H1 (cell line): ENCODE measurements around the gene ADK. TPM values are rescaled to one million over a fixed set of nuclear protein-coding genes. Genes with fewer than 3 reads are reported as not detected.

ENCODE experiments used
- CTCF ChIA-PET: fragments of 300-600 bp; sonication (Branson Sonifier 250); formaldehyde crosslinking; loops from one replicate; lab custom pipeline; 2021; ENCODE audit not compliant: partially characterized antibody; lab: Charles Lee
- POLR2A ChIA-PET: fragments of 300-600 bp; sonication (Branson Sonifier 250); formaldehyde crosslinking; loops from one replicate; lab custom pipeline; 2021; ENCODE audit warnings: inconsistent platforms; ENCODE audit not compliant: partially characterized antibody; lab: Charles Lee
- DNase-seq, 2 experiments: peaks; one replicate each; pipeline versions ENCODE4 v3.0.0 to v3.0.0-alpha.2; 2010 to 2022; ENCODE audit warnings: low spot score in 2 of 2, low read depth in 1 of 2, mixed read lengths in 1 of 2
- FAIRE-seq: peaks from 2 replicates; lab custom pipeline; 2011; peaks lifted over from hg19 to GRCh38; lab: Jason Lieb, UNC
- H2AFZ ChIP-seq: 2 replicates; pipeline ENCODE4 v1.8.1; 2012; ENCODE audit warnings: low read length, inconsistent platforms
- H2AK5ac ChIP-seq: 2 replicates; pipeline ENCODE4 v1.6.1; 2013; ENCODE audit warnings: low read depth, low read length
- H2BK120ac ChIP-seq: replicated peaks from 2 replicates; pipeline ENCODE3; 2013; ENCODE audit warnings: low read depth, low read length, inconsistent platforms
- H2BK12ac ChIP-seq: 2 replicates; pipeline ENCODE4 v1.6.1; 2013; ENCODE audit warnings: low read depth, low read length
- H2BK15ac ChIP-seq: 2 replicates; pipeline ENCODE4 v1.6.1; 2013; ENCODE audit warnings: low read length
- H2BK20ac ChIP-seq: 2 replicates; pipeline ENCODE4 v1.6.1; 2013; ENCODE audit warnings: low read length
- H2BK5ac ChIP-seq: 2 replicates; pipeline ENCODE4 v1.6.1; 2013; ENCODE audit warnings: low read depth, low read length
- H3K14ac ChIP-seq: 2 replicates; pipeline ENCODE4 v1.6.1; 2013; ENCODE audit warnings: inconsistent platforms; ENCODE audit not compliant: insufficient read length
- H3K18ac ChIP-seq: 2 replicates; pipeline ENCODE4 v1.6.1; 2013; ENCODE audit warnings: low read length; ENCODE audit errors: extremely low read depth
- H3K23ac ChIP-seq: 2 replicates; pipeline ENCODE4 v1.6.1; 2013; ENCODE audit warnings: inconsistent platforms; ENCODE audit not compliant: insufficient read length
- H3K23me2 ChIP-seq: 2 replicates; pipeline ENCODE4 v1.6.1; 2013; ENCODE audit warnings: low read depth, low read length
- H3K27ac ChIP-seq: 2 replicates; pipeline ENCODE4 v1.6.1; 2011; ENCODE audit warnings: low read depth, low read length, inconsistent platforms
- H3K27me3 ChIP-seq, 4 experiments: replicated peaks in 1 of 4; 1 replicate in 1 of 4; 2 replicates in 3 of 4; pipeline versions ENCODE4 v1.6.1 to v1.8.1; 2011 to 2013; ENCODE audit warnings: low read length in 3 of 4, mild to moderate bottlenecking in 3 of 4, inconsistent platforms in 2 of 4, mixed read lengths in 2 of 4, moderate library complexity in 1 of 4; ENCODE audit not compliant: control insufficient read depth in 3 of 4, insufficient read depth in 3 of 4; ENCODE audit errors: extremely low read depth in 1 of 4
- H3K36me3 ChIP-seq, 4 experiments: 2 replicates each; pipeline versions ENCODE4 v1.6.1 to v1.8.1; 2011 to 2013; ENCODE audit warnings: mild to moderate bottlenecking in 4 of 4, low read length in 3 of 4, moderate library complexity in 2 of 4, control low read depth in 1 of 4, inconsistent platforms in 1 of 4; ENCODE audit not compliant: insufficient read depth in 4 of 4, control insufficient read depth in 2 of 4
- H3K4ac ChIP-seq: replicated peaks from 2 replicates; pipeline ENCODE3; 2013; ENCODE audit warnings: low read length, low read depth, mixed read lengths, inconsistent platforms; ENCODE audit not compliant: insufficient read length
- H3K4me1 ChIP-seq, 4 experiments: replicated peaks in 1 of 4; 1 replicate in 1 of 4; 2 replicates in 3 of 4; pipeline versions ENCODE4 v1.6.1 to v1.8.1; 2011 to 2013; ENCODE audit warnings: low read length in 3 of 4, inconsistent platforms in 2 of 4, mixed read lengths in 1 of 4; ENCODE audit not compliant: insufficient read depth in 4 of 4, control insufficient read depth in 3 of 4
- H3K4me2 ChIP-seq, 2 experiments: 2 replicates each; pipeline versions ENCODE4 v1.6.1 to v1.8.1; 2011 to 2013; ENCODE audit warnings: low read depth in 2 of 2, low read length in 2 of 2, control low read depth in 1 of 2, inconsistent platforms in 1 of 2, mild to moderate bottlenecking in 1 of 2; ENCODE audit not compliant: insufficient read depth in 1 of 2
- H3K4me3 ChIP-seq, 4 experiments: fragments of 200-600, 300-600 bp in 1 of 4; sonication (generic), shearing (Covaris generic), sonication (Bioruptor Twin) in 1 of 4; 2 replicates each; pipeline versions ENCODE4 v1.5.1 to v1.8.1; 2011 to 2016; ENCODE audit warnings: low read length in 4 of 4, low read depth in 3 of 4, control low read depth in 2 of 4, inconsistent platforms in 2 of 4, mild to moderate bottlenecking in 2 of 4, mixed read lengths in 1 of 4, moderate library complexity in 1 of 4; ENCODE audit not compliant: insufficient read depth in 2 of 4; ENCODE audit errors: extremely low read depth in 1 of 4
- H3K56ac ChIP-seq: replicated peaks from 2 replicates; pipeline ENCODE3; 2013; ENCODE audit warnings: low read depth, mild to moderate bottlenecking, mixed read lengths, low read length, inconsistent platforms; ENCODE audit not compliant: insufficient read length
- H3K79me1 ChIP-seq: 2 replicates; pipeline ENCODE4 v1.6.1; 2013; ENCODE audit warnings: low read depth, low read length, control low read depth
- H3K79me2 ChIP-seq, 2 experiments: 2 replicates each; pipeline versions ENCODE4 v1.6.1 to v1.8.1; 2012 to 2013; ENCODE audit warnings: low read length in 2 of 2, mild to moderate bottlenecking in 2 of 2, inconsistent platforms in 1 of 2; ENCODE audit not compliant: insufficient read depth in 2 of 2, control insufficient read depth in 1 of 2
- H3K9ac ChIP-seq, 4 experiments: replicated peaks in 1 of 4; 1 replicate in 1 of 4; 2 replicates in 3 of 4; pipeline versions ENCODE4 v1.6.1 to v1.8.1; 2011 to 2013; ENCODE audit warnings: low read depth in 3 of 4, low read length in 3 of 4, control low read depth in 2 of 4, mild to moderate bottlenecking in 2 of 4, moderate library complexity in 2 of 4, inconsistent platforms in 1 of 4; ENCODE audit errors: extremely low read depth in 1 of 4
- H3K9me3 ChIP-seq, 2 experiments: 2 replicates each; pipeline versions ENCODE4 v1.6.1 to v1.8.1; 2012 to 2013; ENCODE audit warnings: mild to moderate bottlenecking in 2 of 2, moderate library complexity in 2 of 2, control low read depth in 1 of 2, inconsistent platforms in 1 of 2, low read depth in 1 of 2, low read length in 1 of 2, mixed read lengths in 1 of 2; ENCODE audit not compliant: insufficient read depth in 2 of 2
- H4K20me1 ChIP-seq, 2 experiments: replicated peaks in 1 of 2; 2 replicates each; pipeline versions ENCODE3 to v1.8.1; 2011 to 2013; ENCODE audit warnings: inconsistent platforms in 2 of 2, low read length in 2 of 2, mild to moderate bottlenecking in 1 of 2; ENCODE audit not compliant: insufficient read depth in 2 of 2, control insufficient read depth in 1 of 2
- H4K5ac ChIP-seq: 2 replicates; pipeline ENCODE4 v1.6.1; 2013; ENCODE audit warnings: low read length, low read depth, mixed read lengths, inconsistent platforms; ENCODE audit not compliant: insufficient read length
- H4K8ac ChIP-seq: 2 replicates; pipeline ENCODE4 v1.8.0; 2013; ENCODE audit warnings: mild to moderate bottlenecking, moderate library complexity, low read length, inconsistent platforms; ENCODE audit not compliant: insufficient read depth; ENCODE audit errors: extremely low read depth
- H4K91ac ChIP-seq: replicated peaks from 2 replicates; pipeline ENCODE3; 2013; ENCODE audit warnings: low read length, mixed read lengths, inconsistent platforms; ENCODE audit not compliant: insufficient read length
- ASH2L ChIP-seq: fragments of 200-600, 300-600 bp; sonication (generic); IDR thresholded peaks from one replicate; pipeline ENCODE4 v1.7.1; 2017; ENCODE audit warnings: low read length
- CHD1 ChIP-seq: IDR thresholded peaks from 2 replicates; pipeline ENCODE4 v1.6.1; 2012; ENCODE audit warnings: low read depth, low read length, improper control_type of control experiment
- EP300 ChIP-seq, 2 experiments: IDR thresholded peaks; 1 replicate in 1 of 2; 2 replicates in 1 of 2; pipeline ENCODE4 v1.6.1; 2011 to 2012; ENCODE audit warnings: low read depth in 2 of 2, low read length in 2 of 2, mild to moderate bottlenecking in 2 of 2, borderline replicate concordance in 1 of 2, inconsistent platforms in 1 of 2, moderate library complexity in 1 of 2
- HDAC2 ChIP-seq, 2 experiments: fragments of 300-600 bp in 1 of 2; sonication (generic) in 1 of 2; IDR thresholded peaks; 2 replicates each; pipeline ENCODE4 v1.6.1; 2011 to 2012; ENCODE audit warnings: low read depth in 2 of 2, low read length in 2 of 2, mild to moderate bottlenecking in 2 of 2, moderate library complexity in 2 of 2, borderline replicate concordance in 1 of 2, inconsistent platforms in 1 of 2
- PHF8 ChIP-seq: fragments of 200-600 bp; sonication (generic); conservative IDR thresholded peaks from 2 replicates; pipeline ENCODE4 v1.7.1; 2012; ENCODE audit warnings: low read depth, mild to moderate bottlenecking, inconsistent platforms, low read length, moderate library complexity
- RBBP5 ChIP-seq: IDR thresholded peaks from 2 replicates; pipeline ENCODE4 v1.7.1; 2012; ENCODE audit warnings: low read depth, mild to moderate bottlenecking, inconsistent platforms, low read length, moderate library complexity, borderline replicate concordance
- WGBS, 2 experiments: shearing (Covaris generic) in 1 of 2; methylation state at CpG; one replicate each; pipeline versions ENCODE4 v1.1.6 to v1.1.7; 2013 to 2015; ENCODE audit warnings: low lambda C conversion rate in 2 of 2, mixed read lengths in 2 of 2, inconsistent platforms in 1 of 2, low coverage in 1 of 2, missing lambda C conversion rate in 1 of 2; ENCODE audit not compliant: insufficient replicate concordance in 2 of 2, insufficient coverage in 1 of 2, insufficient read length in 1 of 2; ENCODE audit errors: extremely low coverage in 1 of 2, missing lambda C conversion rate in 1 of 2; 5-methylcytosine and 5-hydroxymethylcytosine counted together
- polyA plus RNA-seq, 7 experiments: library from polyadenylated mRNA; depleted of rRNA in 3 of 7; stranded (reverse) in 5 of 7; unstranded in 2 of 7; fragments of >200 nt in 5 of 7; fragments of 200-250 nt in 2 of 7; gene quantifications; 1 replicate in 5 of 7; 2 replicates in 1 of 7; 4 replicates in 1 of 7; pipeline versions ENCODE4 v1.2.1 to v1.2.3, GENCODE V29; 2011 to 2013; ENCODE audit warnings: missing spikeins in 2 of 7, mixed read lengths in 2 of 7
- total RNA-seq: library from RNA; stranded (reverse); fragmentation: NEBNext Ultra II Directional; extraction: Animal tissue kit (Norgen Biotek cat#: 25700); gene quantifications from 2 replicates; pipeline ENCODE4 v1.2.1, GENCODE V29; 2021

Gene ADK
- total and polyA plus RNA-seq, 2 of the 8 experiments (the other 6 are each of a cell fraction or from before 2014, with no cell fraction given) = 12.3 to 42.4 TPM

GRCh38 chr10:74290708-74291107, 139.7 kb downstream of the ADK start:
- Histone ChIP-seq H2BK120ac (no peak overlapping the region), H3K9ac (no peak overlapping the region), H3K27ac (no peak overlapping the region), H4K8ac (no peak overlapping the region), H3K4me2 (no peak overlapping the region), H2AFZ (no peak overlapping the region), H3K14ac (no peak overlapping the region), H3K9me3 (no peaks in the 10 kb centered on the region), H3K79me1 (no peaks in the 10 kb centered on the region), H3K4me1 (no peaks in the 10 kb centered on the region), H4K20me1 (no peaks in the 10 kb centered on the region), H2AK5ac (no peak overlapping the region), H3K56ac (no peak overlapping the region), H2BK5ac (no peak overlapping the region), H3K27me3 (no peaks in the 10 kb centered on the region), H3K4ac (no peak overlapping the region), H4K91ac (no peak overlapping the region), H3K4me3 (no peak overlapping the region), H4K5ac (no peak overlapping the region), H3K36me3 (no peaks in the 10 kb centered on the region), H2BK12ac (no peak overlapping the region), H3K18ac (no peak overlapping the region), H3K23me2 (peaks cover 1% of the 10 kb centered on the region; the same call in 1 of the 2 replicates), H3K79me2 (no peaks in the 10 kb centered on the region), H3K23ac (no peak overlapping the region), H2BK20ac (no peak overlapping the region), H2BK15ac (no peak overlapping the region)
- WGBS, 2 experiments = 92% methylated on average over 1 of the region's 1 CpG; no CpG with 5 or more reads in 1 of the 2 experiments
- CTCF ChIA-PET = no interaction called here
- FAIRE-seq (no peak), DNase-seq (no peak)
- no peak for TF ChIP-seq CHD1
- no peak for TF ChIP-seq RBBP5
- no peak for TF ChIP-seq ASH2L
- TF ChIP-seq HDAC2 (IDR thresholded peaks at IDR 0.05; ENCODE audit: borderline replicate concordance in 1 of 2, low read depth in 2 of 2, low read length in 2 of 2) = no peak
- no peak for TF ChIP-seq PHF8
- no peak for TF ChIP-seq EP300 (IDR thresholded peaks at IDR 0.05; ENCODE audit: borderline replicate concordance in 1 of 2, low read depth in 2 of 2, low read length in 2 of 2)
- POLR2A ChIA-PET = no interaction called here
